ENCODE results near the gene CRAMP1. TPM values are rescaled to one million over a fixed set of nuclear protein-coding genes. Genes with fewer than 3 reads are reported as not detected.
A peak's percentile ranks its signal among the peaks of the same experiment; 100 is the strongest.

CRAMP1 gene
- polyA plus RNA-seq, 10 donors, result 10.5 to 20.8 (median 14.9) TPM

- DNase-seq, result no peak
These were observed 15.0 kb upstream of the CRAMP1 start for GRCh38 chr16:1597154-1597553.

- DNase-seq, result no peak
These were observed 11.1 kb upstream of the CRAMP1 start for GRCh38 chr16:1601031-1601430.

GRCh38 chr16:1601489-1601888, 10.7 kb upstream of the CRAMP1 start:
- DNase-seq, result no peak

- no peak for DNase-seq
These were observed 9.9 kb upstream of the CRAMP1 start for GRCh38 chr16:1602285-1602684.

GRCh38 chr16:1606774-1607173, 5.4 kb upstream of the CRAMP1 start:
- DNase-seq, result no peak

- no peak for DNase-seq
These were observed 4.2 kb upstream of the CRAMP1 start for GRCh38 chr16:1607971-1608370.

GRCh38 chr16:1610071-1610898, 1.9 kb upstream of the CRAMP1 start:
- DNase-seq, result peak; percentile 87 to 97 (median 94)

- peak in 1 of 3 donors; percentile 19 for DNase-seq
These were observed 1.1 kb upstream of the CRAMP1 start for GRCh38 chr16:1610899-1611632.

GRCh38 chr16:1613211-1613622, 1.1 kb downstream of the CRAMP1 start:
- DNase-seq, result peak in 1 of 3 donors; percentile 13

GRCh38 chr16:1613728-1614455, 1.7 kb downstream of the CRAMP1 start:
- peak in 1 of 3 donors; percentile 24 for DNase-seq

- peak in 2 of 3 donors; percentile 31 to 71 for DNase-seq
These were observed 2.4 kb downstream of the CRAMP1 start for GRCh38 chr16:1614456-1615102.

GRCh38 chr16:1615761-1616160, 3.6 kb downstream of the CRAMP1 start:
- DNase-seq, result no peak

GRCh38 chr16:1619976-1620375, 7.8 kb downstream of the CRAMP1 start:
- no peak for DNase-seq

GRCh38 chr16:1620391-1620790, 8.2 kb downstream of the CRAMP1 start:
- DNase-seq, result no peak

GRCh38 chr16:1621851-1622250, 9.7 kb downstream of the CRAMP1 start:
- DNase-seq, result no peak

- DNase-seq, result no peak
These were observed 14.2 kb downstream of the CRAMP1 start for GRCh38 chr16:1626327-1626726.

GRCh38 chr16:1626776-1627175, 14.6 kb downstream of the CRAMP1 start:
- DNase-seq, result no peak

- no peak for DNase-seq
These were observed 18.5 kb downstream of the CRAMP1 start for GRCh38 chr16:1630450-1631213.

GRCh38 chr16:1631230-1631629, 19.1 kb downstream of the CRAMP1 start:
- no peak for DNase-seq

- DNase-seq, result no peak
These were observed 19.9 kb downstream of the CRAMP1 start for GRCh38 chr16:1631931-1632637.

- DNase-seq, result no peak
These were observed 20.4 kb downstream of the CRAMP1 start for GRCh38 chr16:1632638-1632970.

All from muscle of back (tissue), 11 donors.